H1 (cell line): Measurements from ENCODE around the gene HEXIM1. TPM values are rescaled to one million over a fixed set of nuclear protein-coding genes. Genes with fewer than 3 reads are reported as not detected.

Experiments used
- ASH2L ChIP-seq: fragments of 200-600, 300-600 bp; sonication (generic); IDR thresholded peaks from one replicate; pipeline ENCODE4 v1.7.1; 2017; ENCODE audit warnings: low read length
- CTCF ChIP-seq, 3 experiments: IDR thresholded peaks; 1 replicate in 2 of 3; 2 replicates in 1 of 3; pipeline versions ENCODE4 v1.5.1 to v1.6.1; 2011; ENCODE audit warnings: low read length in 3 of 3, mild to moderate bottlenecking in 3 of 3, inconsistent platforms in 2 of 3, low read depth in 1 of 3, moderate library complexity in 1 of 3; ENCODE audit not compliant: insufficient read depth in 1 of 3; ENCODE audit errors: control extremely low read depth in 1 of 3
- HDAC2 ChIP-seq, 2 experiments: fragments of 300-600 bp in 1 of 2; sonication (generic) in 1 of 2; IDR thresholded peaks; 2 replicates each; pipeline ENCODE4 v1.6.1; 2011 to 2012; ENCODE audit warnings: low read depth in 2 of 2, low read length in 2 of 2, mild to moderate bottlenecking in 2 of 2, moderate library complexity in 2 of 2, borderline replicate concordance in 1 of 2, inconsistent platforms in 1 of 2
- MAFK ChIP-seq: IDR thresholded peaks from 2 replicates; pipeline ENCODE4 v1.6.1; 2012; ENCODE audit warnings: low read depth, mild to moderate bottlenecking, improper control_type of control experiment, low read length
- SP4 ChIP-seq: IDR thresholded peaks from 2 replicates; pipeline ENCODE4 v1.6.1; 2012; ENCODE audit warnings: low read length, inconsistent platforms
- SUZ12 ChIP-seq: fragments of 200-600 bp; sonication (generic); IDR thresholded peaks from 2 replicates; pipeline ENCODE4 v1.6.1; 2012; ENCODE audit warnings: mild to moderate bottlenecking, inconsistent platforms, low read length, moderate library complexity, mixed read lengths
- TAF1 ChIP-seq: IDR thresholded peaks from 2 replicates; pipeline ENCODE4 v1.6.1; 2011; ENCODE audit warnings: mild to moderate bottlenecking, low read depth, low read length
- TAF7 ChIP-seq: optimal IDR thresholded peaks from 2 replicates; pipeline ENCODE3; 2011; ENCODE audit warnings: low read depth, mild to moderate bottlenecking, inconsistent platforms, low read length, moderate library complexity, borderline replicate concordance
- YY1 ChIP-seq: IDR thresholded peaks from 2 replicates; pipeline ENCODE4 v1.6.1; 2011; ENCODE audit warnings: low read depth, mild to moderate bottlenecking, low read length
- polyA plus RNA-seq, 7 experiments: library from polyadenylated mRNA; depleted of rRNA in 3 of 7; stranded (reverse) in 5 of 7; unstranded in 2 of 7; fragments of >200 nt in 5 of 7; fragments of 200-250 nt in 2 of 7; gene quantifications; 1 replicate in 5 of 7; 2 replicates in 1 of 7; 4 replicates in 1 of 7; pipeline versions ENCODE4 v1.2.1 to v1.2.3, GENCODE V29; 2011 to 2013; ENCODE audit warnings: missing spikeins in 2 of 7, mixed read lengths in 2 of 7
- total RNA-seq: library from RNA; stranded (reverse); fragmentation: NEBNext Ultra II Directional; extraction: Animal tissue kit (Norgen Biotek cat#: 25700); gene quantifications from 2 replicates; pipeline ENCODE4 v1.2.1, GENCODE V29; 2021
- TF ChIP-seq, protein P1 (sequence below): IDR thresholded peaks from 2 replicates; pipeline ENCODE4 v1.6.1; 2011; ENCODE audit warnings: low read depth, mild to moderate bottlenecking, low read length; ENCODE audit not compliant: insufficient read depth

The HEXIM1 gene
- total and polyA plus RNA-seq, 2 of the 8 experiments (the other 6 are each of a cell fraction or from before 2014, with no cell fraction given), result 9.1 to 38.3 TPM

DNA sequence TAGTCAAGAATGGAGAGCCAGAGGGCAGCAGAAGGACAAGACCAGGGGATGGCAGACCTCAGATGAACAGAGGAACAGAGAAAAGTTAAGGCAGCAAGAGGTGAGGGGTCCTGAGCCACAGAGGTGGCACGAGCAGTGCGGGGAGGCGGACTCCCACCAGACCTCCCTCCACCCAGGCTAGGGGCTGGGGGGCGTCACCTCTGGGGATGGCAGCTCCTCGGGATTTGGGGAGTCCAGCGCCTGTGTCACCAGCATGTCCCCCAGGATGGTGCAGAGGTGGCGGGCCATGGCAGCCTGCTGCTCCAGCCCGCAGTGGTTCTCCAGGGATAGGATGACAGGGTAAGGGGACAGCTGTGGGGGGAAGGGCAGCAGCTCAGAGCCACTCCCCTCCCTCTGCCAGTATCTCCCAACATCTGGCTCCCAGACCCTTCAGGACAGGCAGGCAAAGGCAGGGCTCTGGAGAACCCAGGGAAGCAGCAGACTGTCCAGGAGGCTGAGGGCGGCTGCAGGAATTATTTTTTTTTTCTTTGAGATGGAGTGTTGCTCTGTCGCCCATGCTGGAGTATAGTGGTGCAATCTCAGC is 31.8 kb upstream of the HEXIM1 start (continued):
- TF ChIP-seq CTCF (IDR thresholded peaks at IDR 0.05; ENCODE audit: control extremely low read depth in 1 of 3, insufficient read depth in 1 of 3, low read depth in 1 of 3, low read length in 3 of 3) (no peak), ASH2L (no peak), TAF1 (no peak), TAF7 (no peak), SP4 (no peak), SUZ12 (no peak), YY1 (no peak), MAFK (no peak), HDAC2 (IDR thresholded peaks at IDR 0.05; ENCODE audit: borderline replicate concordance in 1 of 2, low read depth in 2 of 2, low read length in 2 of 2) (no peak)
- TF ChIP-seq, protein P1, sequence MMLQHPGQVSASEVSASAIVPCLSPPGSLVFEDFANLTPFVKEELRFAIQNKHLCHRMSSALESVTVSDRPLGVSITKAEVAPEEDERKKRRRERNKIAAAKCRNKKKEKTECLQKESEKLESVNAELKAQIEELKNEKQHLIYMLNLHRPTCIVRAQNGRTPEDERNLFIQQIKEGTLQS, result no peak
